Activated T-helper 1 cell treated with anti-CD3 and anti-CD28 coated beads, Interleukin-2, amount 50 U/mL, for 16 hours (primary cell): ENCODE results near the gene F8.

ENCODE experiments used
- DNase-seq, 2 donors: peaks; one replicate each; pipeline ENCODE4 v3.0.0-alpha.2; 2020; ENCODE audit warnings: low read depth in 1 of 2, low spot score in 1 of 2

The F8 gene

DNA sequence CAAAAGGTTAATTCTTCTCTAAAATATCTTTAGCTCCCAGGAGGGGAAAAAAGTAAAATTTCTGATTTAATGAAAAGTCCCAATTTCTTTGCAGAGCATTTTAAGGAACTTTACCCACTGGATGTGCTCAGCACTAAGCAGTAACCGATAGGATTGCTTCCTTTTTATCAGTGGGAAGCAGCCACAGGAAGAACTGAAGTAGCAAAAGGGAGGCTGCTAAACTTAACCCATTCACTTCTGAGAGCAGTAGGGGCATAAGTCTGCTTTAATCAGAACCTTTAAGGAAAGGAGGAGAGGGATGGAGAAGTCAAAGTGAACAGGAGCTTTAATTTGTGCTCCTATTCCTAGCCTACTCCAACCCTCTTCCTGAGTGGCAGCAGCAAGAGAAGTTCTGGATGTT, at the start of gene F8:
Gene F8 (minus strand): TSS at position 139 of the 400 bp plus-strand sequence. CDS start 171 bp downstream, outside the sequence.
- no peak for DNase-seq

- no peak for DNase-seq
Measured at GRCh38 chrX:155071694-155072280, 49.3 kb upstream of the F8 start.

GRCh38 chrX:155070975-155071693, 48.6 kb upstream of the F8 start, which contains the start of the genes BRCC3, CMC4 and MTCP1:
Gene BRCC3, plus strand, starts transcription at chrX:155071508. Its CDS starts 20 bp downstream, at chrX:155071528.
Gene CMC4, minus strand, starts transcription at chrX:155071136. Its CDS starts 7,113 bp downstream, at chrX:155064023.
Gene MTCP1, minus strand, starts transcription at chrX:155071136. Its CDS starts 5,126 bp downstream, at chrX:155066010.
- peak; percentile 43 to 68 for DNase-seq

DNA sequence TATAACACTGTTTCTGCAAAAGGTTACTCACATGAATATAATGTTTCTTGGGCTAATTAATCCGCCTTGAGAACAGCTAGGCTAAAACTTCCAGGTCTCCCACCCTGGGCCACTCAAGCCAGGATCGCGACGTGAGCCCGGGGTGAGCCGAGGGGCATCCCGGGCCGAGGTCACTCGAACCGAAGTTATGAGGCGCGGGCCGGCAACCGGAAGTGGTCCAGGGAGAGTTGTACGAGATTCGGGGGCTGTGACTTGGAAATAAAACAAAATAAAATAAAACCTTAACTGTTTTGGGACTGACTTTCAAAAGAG, 48.1 kb upstream of the F8 start:
- no peak for DNase-seq

DNA sequence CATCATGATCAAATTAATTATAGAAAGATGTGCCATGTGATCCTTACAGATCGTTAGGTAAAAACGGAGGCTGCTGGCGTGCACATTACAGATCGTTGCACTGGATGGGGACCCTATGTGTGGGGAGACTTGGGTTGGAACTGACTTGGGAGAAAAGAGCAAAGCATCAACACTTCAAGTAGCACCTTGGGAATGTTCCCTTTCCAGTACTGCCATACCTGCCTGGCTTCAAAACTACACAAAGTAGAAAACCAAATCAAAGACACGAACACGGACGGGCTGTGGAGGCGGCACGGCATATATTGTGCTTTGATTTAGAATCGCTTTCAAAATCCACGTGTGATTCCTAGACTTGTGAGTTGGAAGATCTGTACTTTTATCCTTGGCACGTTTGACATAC, 47.5 kb upstream of the F8 start:
- DNase-seq = no peak

DNA sequence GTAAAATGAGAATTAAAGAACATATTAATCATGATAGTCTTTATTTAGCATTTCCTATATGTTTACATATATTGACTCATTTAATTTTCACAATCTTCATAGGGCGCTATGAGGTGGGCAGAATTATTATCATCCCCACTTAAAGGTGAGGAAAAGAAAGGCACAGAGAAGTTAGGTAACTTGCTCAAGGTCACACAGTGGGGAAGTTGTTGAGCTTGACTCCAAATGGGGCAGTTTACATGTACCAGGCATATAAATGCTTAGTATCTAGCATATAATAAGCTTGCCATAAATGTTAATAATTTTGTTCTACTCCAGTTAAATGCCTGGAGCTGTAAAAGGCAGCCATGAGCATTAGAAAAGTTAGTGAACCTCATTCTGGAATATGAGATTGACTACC, 46.9 kb upstream of the F8 start:
- no peak for DNase-seq

GRCh38 chrX:155068165-155068564, 45.6 kb upstream of the F8 start:
- no peak for DNase-seq

- DNase-seq = no peak
Measured at GRCh38 chrX:155065035-155065734, 42.7 kb upstream of the F8 start.

DNA sequence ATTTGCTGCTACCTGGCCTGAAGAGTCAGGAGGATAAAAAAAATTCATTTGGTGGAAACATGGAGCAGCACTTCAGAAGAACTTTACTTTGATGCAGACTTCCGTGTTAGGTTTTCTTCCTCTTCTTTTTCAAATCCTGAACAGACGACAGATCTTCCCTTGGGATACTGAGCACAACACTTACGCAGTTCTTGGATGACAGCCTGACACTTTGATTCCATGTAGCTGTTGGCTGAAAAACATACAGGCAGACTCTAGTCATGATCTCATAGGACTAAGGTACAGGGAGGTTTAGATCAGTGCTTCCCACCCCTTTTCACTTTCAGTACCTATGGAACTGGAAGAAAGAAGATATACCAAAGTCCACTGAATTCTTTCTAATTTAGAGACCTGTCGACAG, 39.2 kb upstream of the F8 start:
- DNase-seq = no peak

DNA sequence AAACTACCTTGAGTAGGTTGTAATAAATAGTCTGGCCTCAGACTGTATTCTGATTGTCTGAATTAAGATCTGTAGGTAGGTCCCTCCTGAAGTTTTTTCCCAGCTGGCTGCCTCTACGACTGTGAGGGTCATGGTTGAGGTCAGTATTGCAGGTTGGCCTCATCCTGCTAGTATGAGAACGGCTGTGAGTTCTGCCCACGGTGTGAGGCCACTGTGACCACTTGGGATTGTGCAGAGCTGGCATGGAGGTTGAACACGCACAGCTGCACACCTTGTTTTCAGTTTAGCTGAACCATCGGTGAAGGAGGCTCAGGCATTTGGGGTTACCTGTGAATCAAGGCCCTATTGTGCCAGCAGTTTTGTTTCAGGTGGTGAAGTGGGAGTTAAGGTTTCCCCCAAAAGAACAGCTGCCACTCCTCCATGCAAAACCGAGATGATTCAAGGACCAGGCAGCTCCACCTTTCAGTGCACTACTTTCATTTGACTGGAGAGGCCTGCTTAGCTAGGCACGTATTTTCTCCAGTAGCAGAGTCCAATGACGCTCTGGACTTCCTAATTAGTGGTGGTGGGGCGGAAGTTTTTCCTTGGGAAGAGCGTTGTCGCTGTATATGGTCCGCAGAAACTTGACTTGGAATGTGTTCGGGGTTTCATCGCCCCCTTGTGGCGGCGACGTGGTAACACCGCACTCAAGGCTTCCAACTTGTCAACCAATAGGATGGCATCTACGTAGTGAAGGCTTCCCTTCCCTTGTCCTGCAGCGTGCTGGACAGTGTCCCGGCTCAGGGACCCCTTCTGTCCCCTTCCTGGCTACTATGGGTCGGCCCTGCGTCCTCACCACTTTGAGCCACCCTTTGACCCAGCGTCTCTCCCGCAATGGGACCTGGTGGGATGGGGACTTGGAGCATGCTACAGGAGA, 34.6 kb upstream of the F8 start:
- DNase-seq = peak in 1 of 2 donors; percentile 16

DNA sequence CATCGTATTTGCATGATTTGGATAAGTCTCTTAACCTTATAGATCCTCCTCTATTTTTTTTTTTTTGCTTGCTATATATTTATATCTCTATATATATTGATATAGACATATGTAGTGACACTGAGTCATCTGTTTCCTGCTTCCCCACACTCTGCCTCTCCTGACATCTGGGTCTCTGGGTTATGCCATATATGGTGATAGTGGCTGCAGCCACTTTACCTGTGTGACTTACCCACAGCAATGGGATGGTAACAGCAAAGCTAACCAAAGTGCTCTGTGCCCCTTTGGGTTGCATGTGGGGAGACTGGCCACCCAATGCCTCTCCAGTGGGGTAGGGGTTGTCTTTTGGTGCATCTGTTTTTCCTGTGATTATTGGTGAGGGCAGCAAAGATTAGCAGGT, 33.9 kb upstream of the F8 start:
- no peak for DNase-seq

DNA sequence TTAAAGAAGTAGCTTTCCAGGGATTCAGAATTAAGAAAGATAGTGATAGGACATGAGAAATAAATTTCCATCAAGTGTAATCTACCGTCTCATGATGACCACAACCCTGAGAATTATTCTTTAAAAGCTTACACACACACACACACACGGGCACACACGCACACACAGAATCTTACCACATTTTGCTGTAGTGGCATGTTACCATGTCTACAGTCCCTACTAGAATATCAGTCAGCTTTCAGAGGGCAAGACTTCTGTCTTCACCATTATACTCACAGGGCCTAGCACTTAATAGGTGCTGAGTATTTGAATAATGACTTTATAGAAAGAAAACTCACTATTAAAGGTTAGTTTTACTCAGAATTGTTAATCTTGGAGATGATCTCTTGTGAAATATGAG, 33.0 kb upstream of the F8 start:
- no peak for DNase-seq

- no peak for DNase-seq
Measured at GRCh38 chrX:155054255-155054654, 31.7 kb upstream of the F8 start.

DNA sequence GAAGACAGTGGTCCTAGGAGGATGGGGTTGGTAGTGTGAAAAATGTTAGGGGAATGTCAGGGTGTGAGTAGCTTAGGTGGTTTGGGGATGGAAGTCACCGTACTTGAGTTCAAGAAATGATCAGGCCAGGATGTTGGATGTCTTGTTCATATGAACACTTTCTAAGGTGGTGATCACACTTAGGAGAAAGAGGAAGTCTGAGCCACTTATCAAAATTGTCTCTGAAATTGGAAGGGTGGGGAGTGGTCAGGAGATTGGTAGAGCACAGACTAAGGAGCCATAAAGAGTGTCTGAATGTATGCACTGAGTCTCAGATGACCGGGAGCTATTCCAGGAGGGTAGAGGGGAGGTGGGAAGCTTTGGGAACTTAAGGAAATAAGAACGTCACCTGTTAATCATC, 31.1 kb upstream of the F8 start:
- DNase-seq = no peak

DNA sequence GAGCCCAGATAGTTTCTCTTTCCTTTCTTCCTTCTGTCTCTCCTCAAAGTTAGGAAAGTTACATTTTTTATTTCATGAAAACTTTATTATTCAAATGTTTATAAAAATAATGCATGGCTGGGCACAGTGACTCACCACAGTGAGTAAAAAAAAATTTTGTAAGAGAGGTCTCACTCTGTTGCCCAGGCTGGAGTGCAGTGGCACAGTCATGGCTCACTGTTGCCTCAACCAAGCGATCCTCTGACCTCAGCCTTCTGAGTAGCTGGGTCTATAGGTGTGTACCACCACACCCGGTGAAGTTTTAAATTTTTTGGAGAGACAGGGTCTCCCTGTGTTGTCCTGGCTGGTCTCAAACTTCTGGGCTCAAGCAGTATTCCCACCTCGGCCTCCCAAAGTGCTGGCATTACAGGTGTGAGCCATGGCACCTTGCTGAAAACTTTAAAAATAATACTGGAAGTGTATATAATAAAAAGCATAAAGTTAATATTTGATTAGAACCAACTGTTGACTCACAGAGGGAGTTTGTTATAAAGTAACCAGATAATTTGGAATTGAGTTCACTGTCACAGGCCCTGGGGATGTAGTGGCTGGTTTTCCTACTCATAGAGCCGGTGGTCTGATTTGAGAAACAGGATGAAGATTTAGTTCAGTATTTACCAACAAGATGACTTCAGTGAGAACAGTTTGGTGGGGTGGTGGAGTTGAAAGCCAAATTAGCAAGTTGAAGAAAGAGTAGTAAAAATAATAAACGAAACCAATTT, 30.4 kb upstream of the F8 start:
- no peak for DNase-seq

DNA sequence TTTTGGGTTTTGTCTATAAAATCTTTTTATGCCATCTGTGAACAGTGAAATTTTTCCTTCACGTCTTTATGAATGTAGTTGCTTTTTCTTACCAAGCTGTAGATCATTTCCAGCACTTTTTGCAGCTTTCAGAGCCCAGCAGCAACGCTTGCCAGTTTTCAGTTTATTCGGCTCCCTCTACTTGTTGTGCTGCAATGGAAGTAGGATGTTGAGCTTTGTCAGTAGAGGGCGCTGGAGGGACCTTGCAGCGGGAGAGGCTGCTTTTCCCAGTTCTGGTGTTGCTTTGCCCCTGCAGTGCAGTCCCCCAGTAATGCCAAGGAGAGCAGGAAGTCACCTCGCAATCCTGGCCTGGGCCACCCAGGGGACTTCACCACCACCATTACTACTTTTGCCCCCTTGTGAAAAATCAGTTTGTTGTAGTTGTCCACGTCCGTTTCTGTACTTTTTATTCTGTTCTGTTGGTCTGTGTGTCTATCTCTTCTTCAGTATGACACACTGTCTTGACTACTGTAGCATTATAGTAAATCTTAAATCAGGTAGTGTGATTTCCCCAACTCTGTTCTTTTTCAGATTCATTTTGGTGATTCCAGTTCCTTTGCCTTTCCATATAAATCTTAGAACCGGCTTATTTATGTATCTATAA, 26.6 kb upstream of the F8 start:
- DNase-seq = no peak

GRCh38 chrX:155046811-155047528, 24.4 kb upstream of the F8 start:
- no peak for DNase-seq

GRCh38 chrX:155046129-155046810, 23.7 kb upstream of the F8 start:
- DNase-seq = no peak

- DNase-seq = no peak
Measured at GRCh38 chrX:155035688-155036087, 13.2 kb upstream of the F8 start.
